Kidney (tissue), 14 donors: ENCODE results near the gene BIK. TPM values are rescaled to one million over a fixed set of nuclear protein-coding genes. Genes with fewer than 3 reads are reported as not detected.
A peak's percentile ranks its signal among the peaks of the same experiment; 100 is the strongest.
"Not testable (repeated sequence)": the region's sequence is repeated elsewhere in the genome, so short reads cannot be mapped to it uniquely, and the experiment has no call there.

ENCODE experiments used
- DNase-seq, 5 donors: peaks; one replicate each; pipeline ENCODE4 v3.0.0-alpha.2; 2013 to 2020
- FAIRE-seq: peaks from 2 replicates; lab custom pipeline; 2012; peaks lifted over from hg19 to GRCh38; lab: Jason Lieb, UNC
- H3K27ac ChIP-seq, 2 donors: one replicate each; pipeline ENCODE4 v1.7.0; 2013; ENCODE audit warnings: low read depth in 2 of 2, low read length in 2 of 2, inconsistent platforms in 1 of 2
- H3K27me3 ChIP-seq: one replicate; pipeline ENCODE4 v1.7.1; 2013; ENCODE audit warnings: low read length, inconsistent platforms; ENCODE audit not compliant: control insufficient read depth, insufficient read depth
- H3K36me3 ChIP-seq, 3 donors: one replicate each; pipeline versions ENCODE4 v1.7.0 to v1.7.1; 2013; ENCODE audit warnings: low read length in 3 of 3, control low read depth in 1 of 3, inconsistent platforms in 1 of 3; ENCODE audit not compliant: insufficient read depth in 3 of 3, control insufficient read depth in 2 of 3
- H3K4me1 ChIP-seq, 3 donors: one replicate each; pipeline versions ENCODE4 v1.7.0 to v1.7.1; 2013; ENCODE audit warnings: low read length in 3 of 3, inconsistent platforms in 1 of 3, low read depth in 1 of 3; ENCODE audit not compliant: control insufficient read depth in 2 of 3, insufficient read depth in 2 of 3
- H3K4me3 ChIP-seq, 3 donors: one replicate each; pipeline versions ENCODE4 v1.7.0 to v1.8.1; 2013; ENCODE audit warnings: low read length in 3 of 3, control low read depth in 1 of 3, inconsistent platforms in 1 of 3
- H3K9ac ChIP-seq, 3 donors: one replicate each; pipeline versions ENCODE4 v1.7.0 to v1.7.1; 2013; ENCODE audit warnings: low read length in 3 of 3, control low read depth in 1 of 3, inconsistent platforms in 1 of 3
- H3K9me3 ChIP-seq, 3 donors: one replicate each; pipeline versions ENCODE4 v1.7.0 to v1.7.1; 2013; ENCODE audit warnings: low read length in 3 of 3, control low read depth in 1 of 3, inconsistent platforms in 1 of 3; ENCODE audit not compliant: control insufficient read depth in 2 of 3, insufficient read depth in 1 of 3
- intact Hi-C: fragments of 100-400 bp; cut with DNase I; formaldehyde crosslinking; loops from one replicate; pipeline ENCODE4 v1.11.1; 2022
- polyA plus RNA-seq: library from polyadenylated mRNA; stranded (reverse); fragments of 350-450 nt; fragmentation: Illumina TruSeq; extraction: RNeasy Lipid Tissue Mini Kit (QIAGEN cat#74804); gene quantifications from one replicate; pipeline ENCODE4 v1.2.3, GENCODE V29; 2014; ENCODE audit warnings: low read depth, low replicate concordance; ENCODE audit not compliant: insufficient read depth
- total RNA-seq: library from RNA; stranded (reverse); fragmentation: NEBNext Ultra II Directional; extraction: Animal tissue kit (Norgen Biotek cat#: 25700); gene quantifications from one replicate; pipeline ENCODE4 v1.2.1, GENCODE V29; 2021
- TF ChIP-seq, protein P1 (sequence below): IDR thresholded peaks from 3 replicates; pipeline ENCODE4 v1.5.1; 2012; ENCODE audit warnings: mild to moderate bottlenecking, moderate library complexity, borderline replicate concordance; ENCODE audit not compliant: insufficient read depth; ENCODE audit errors: extremely low read depth
- donor health status: control.
- donor health status: control.
- donor health status: control.
- donor health status: control.
- donor health status: control.
- donor health status: DM: yes; HTN: yes; CAD: no.
- donor health status: Normal renal cell carcinoma (clear cell type).

BIK gene
- total and polyA plus RNA-seq, 2 donors from 2014 or later, result 4.7 to 4.8 TPM

DNA sequence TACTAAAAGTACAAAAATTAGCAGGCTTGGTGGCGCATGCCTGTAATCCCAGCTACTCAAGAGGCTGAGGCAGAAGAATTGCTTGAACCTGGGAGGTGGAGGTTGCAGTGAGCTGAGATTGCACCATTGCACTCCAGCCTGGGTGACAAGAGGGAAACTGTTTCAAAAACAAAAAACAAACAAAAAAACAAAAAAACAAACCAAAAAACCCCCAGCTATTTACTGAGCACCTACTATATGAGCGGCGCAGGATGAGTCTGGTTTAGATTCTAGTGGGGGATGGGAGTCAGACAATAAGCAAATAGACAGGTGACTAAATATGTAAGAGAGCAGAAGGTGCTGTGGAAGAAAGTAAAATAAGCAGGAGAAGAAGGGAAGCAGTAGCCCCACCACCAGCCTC lies 5.6 kb upstream of the BIK start:
- DNase-seq, H3K9me3 ChIP-seq, H3K4me3 ChIP-seq, intact Hi-C loops, H3K36me3 ChIP-seq, H3K9ac ChIP-seq, H3K27me3 ChIP-seq, FAIRE-seq, H3K4me1 ChIP-seq, H3K27ac ChIP-seq: not testable (repeated sequence)

DNA sequence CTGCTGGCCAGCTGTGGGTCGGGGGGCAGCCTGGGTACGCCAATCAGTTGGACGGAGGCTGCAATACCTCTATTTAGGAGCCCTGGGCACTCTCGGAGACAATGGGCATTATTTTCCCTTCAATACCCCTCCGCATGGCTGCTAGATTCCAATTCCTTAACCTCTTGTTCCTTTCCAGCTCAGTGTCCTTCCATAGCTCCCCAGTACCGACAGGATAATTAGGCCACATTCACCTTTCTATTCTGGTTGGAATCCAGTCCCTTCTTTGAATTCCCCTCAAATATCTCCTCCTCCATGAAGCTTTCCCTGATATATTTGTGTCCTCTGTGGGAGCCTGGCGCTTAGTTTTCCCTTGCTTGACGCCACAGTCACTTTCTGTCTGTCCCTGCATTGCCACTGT lies 4.2 kb upstream of the BIK start:
- Histone ChIP-seq H3K4me3 (no peak overlapping the region), H3K9ac (no peak overlapping the region), H3K36me3 (no peaks in the 10 kb centered on the region), H3K27me3 (peaks cover 5% of the 10 kb centered on the region), H3K4me1 (no peaks in the 10 kb centered on the region), H3K9me3 (no peaks in the 10 kb centered on the region), H3K27ac (no peak overlapping the region)
- TF ChIP-seq, protein P1, sequence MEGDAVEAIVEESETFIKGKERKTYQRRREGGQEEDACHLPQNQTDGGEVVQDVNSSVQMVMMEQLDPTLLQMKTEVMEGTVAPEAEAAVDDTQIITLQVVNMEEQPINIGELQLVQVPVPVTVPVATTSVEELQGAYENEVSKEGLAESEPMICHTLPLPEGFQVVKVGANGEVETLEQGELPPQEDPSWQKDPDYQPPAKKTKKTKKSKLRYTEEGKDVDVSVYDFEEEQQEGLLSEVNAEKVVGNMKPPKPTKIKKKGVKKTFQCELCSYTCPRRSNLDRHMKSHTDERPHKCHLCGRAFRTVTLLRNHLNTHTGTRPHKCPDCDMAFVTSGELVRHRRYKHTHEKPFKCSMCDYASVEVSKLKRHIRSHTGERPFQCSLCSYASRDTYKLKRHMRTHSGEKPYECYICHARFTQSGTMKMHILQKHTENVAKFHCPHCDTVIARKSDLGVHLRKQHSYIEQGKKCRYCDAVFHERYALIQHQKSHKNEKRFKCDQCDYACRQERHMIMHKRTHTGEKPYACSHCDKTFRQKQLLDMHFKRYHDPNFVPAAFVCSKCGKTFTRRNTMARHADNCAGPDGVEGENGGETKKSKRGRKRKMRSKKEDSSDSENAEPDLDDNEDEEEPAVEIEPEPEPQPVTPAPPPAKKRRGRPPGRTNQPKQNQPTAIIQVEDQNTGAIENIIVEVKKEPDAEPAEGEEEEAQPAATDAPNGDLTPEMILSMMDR, result no peak
- FAIRE-seq (no peak), DNase-seq (no peak)
- intact Hi-C loops, result no loop called here

DNA sequence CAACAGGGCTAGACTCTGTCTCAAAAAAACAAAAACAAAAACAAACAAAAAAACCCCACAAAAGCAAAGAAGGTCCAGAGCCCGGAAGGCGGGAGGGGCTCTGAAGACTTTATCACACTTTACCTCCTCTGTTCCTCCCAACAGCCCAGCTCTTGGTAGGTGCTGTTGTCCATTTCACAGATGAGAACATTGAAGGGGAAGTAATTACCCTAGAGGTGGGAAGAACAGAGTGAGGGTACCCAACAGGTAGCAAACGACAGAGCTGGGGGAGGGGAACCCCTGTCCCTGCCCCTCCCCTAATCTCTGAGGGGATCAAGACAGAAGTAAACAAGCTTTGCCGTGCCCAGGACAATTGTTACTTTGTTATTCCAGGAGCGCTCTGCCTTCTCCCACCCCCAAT lies 1.0 kb upstream of the BIK start:
- Histone ChIP-seq H3K9me3 (no peaks in the 10 kb centered on the region), H3K27me3 (peaks cover 10% of the 10 kb centered on the region), H3K27ac (no peak overlapping the region), H3K36me3 (no peaks in the 10 kb centered on the region), H3K4me1 (peaks cover 0 to 2% (median 0%) of the 10 kb centered on the region in 3 donors), H3K4me3 (no peak overlapping the region), H3K9ac (no peak overlapping the region)
- intact Hi-C loops, result no loop called here
- DNase-seq, result no peak
- TF ChIP-seq, protein P1, result no peak
- no peak for FAIRE-seq

DNA sequence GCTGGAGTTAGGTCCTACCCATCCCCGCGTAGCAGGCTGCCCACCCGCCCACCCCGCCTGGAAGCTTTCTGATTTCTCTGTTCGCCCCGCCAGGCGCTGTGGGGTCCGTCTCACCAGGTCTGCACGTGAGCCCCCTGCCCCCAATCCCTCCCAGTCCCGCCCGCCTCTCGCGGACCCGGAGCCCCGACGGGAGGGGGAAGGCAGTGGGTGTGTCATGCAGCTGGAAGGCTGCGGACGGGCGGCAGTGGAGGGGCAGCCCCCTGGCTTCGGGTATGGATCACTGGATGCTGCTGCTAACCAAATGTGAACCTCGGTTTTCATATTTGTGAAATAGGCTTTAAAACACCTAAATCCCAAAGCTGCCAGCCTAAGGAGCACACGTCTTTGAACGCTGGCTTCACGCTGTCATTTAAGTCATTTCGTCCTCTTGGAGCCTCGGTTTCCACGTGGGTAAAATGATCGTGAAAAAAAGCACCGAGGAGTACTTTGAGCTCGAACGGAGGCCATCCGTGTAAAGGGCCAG lies 568 bp upstream of the BIK start:
- Histone ChIP-seq H3K27me3 (peaks cover 10% of the 10 kb centered on the region), H3K4me1 (peaks cover 0 to 4% (median 2%) of the 10 kb centered on the region in 3 donors), H3K9ac (peak overlapping the region in 1 of 3 donors; percentile 55), H3K9me3 (no peaks in the 10 kb centered on the region), H3K36me3 (no peaks in the 10 kb centered on the region), H3K4me3 (peak overlapping the region in 2 of 3 donors; percentile 28 to 59), H3K27ac (no peak overlapping the region)
- TF ChIP-seq, protein P1, result no peak
- intact Hi-C loops, result no loop called here
- no peak for FAIRE-seq
- DNase-seq, result peak in 1 of 5 donors; percentile 39
